ENCODE results near the gene TOE1.

The TOE1 gene

GRCh38 chr1:45326627-45327623 lies 13.0 kb upstream of the TOE1 start, which contains the start of gene HPDL:
TSS of gene HPDL (plus strand) at chr1:45326895. CDS start at chr1:45327149, 254 bp downstream.
- peak; percentile 79 for DNase-seq (ENCODE audit: low read depth)

DNA sequence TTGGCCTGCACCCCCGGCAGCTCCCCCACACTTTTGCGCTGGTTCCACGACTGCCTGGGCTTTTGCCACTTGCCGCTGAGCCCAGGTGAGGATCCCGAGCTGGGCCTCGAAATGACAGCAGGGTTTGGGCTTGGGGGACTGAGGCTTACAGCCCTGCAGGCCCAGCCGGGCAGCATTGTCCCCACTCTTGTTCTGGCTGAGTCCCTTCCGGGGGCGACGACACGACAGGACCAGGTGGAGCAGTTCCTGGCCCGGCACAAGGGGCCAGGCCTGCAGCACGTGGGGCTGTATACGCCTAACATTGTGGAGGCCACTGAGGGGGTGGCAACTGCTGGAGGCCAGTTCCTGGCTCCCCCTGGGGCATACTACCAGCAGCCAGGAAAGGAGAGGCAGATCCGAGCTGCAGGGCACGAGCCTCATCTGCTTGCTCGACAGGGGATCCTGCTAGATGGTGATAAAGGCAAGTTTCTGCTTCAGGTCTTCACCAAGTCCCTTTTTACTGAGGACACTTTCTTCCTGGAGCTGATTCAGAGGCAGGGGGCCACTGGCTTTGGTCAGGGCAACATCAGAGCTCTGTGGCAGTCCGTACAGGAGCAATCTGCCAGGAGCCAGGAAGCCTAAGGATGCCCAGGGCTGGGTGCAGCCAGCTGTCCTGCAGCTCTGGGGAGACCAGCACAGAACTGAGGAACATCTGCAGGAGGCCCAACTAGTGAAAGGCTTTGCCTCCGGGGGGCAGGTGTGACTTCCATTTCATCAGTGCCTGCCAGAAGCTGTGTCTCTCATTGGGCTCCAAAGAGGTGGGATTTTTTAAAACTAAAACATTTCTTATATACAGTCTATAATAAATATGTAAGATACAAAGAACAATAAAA lies 12.1 kb upstream of the TOE1 start:
- no peak for DNase-seq (ENCODE audit: low read depth)

GRCh38 chr1:45328680-45329079 lies 11.3 kb upstream of the TOE1 start:
- no peak for DNase-seq (ENCODE audit: low read depth)

DNA sequence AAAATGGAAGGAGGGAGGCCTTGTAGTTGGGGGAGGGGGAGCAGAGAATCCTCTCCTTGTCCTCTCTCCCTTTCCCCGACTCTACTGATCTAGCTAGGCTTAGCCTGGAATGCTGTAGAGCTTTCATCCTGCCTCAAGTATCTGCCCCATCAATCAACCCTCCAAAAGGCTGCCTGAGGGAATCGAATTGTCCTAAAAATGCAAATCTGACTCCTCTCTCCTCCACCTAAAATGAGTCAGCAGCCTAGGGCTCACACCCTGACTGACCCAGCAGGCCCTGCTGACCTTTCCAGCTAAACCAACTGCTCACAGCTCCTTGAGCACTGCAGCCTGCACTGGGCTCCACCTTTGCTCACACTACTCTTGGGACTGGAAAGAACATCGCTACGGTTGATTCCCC lies 10.5 kb upstream of the TOE1 start:
- no peak for DNase-seq (ENCODE audit: low read depth)

DNA sequence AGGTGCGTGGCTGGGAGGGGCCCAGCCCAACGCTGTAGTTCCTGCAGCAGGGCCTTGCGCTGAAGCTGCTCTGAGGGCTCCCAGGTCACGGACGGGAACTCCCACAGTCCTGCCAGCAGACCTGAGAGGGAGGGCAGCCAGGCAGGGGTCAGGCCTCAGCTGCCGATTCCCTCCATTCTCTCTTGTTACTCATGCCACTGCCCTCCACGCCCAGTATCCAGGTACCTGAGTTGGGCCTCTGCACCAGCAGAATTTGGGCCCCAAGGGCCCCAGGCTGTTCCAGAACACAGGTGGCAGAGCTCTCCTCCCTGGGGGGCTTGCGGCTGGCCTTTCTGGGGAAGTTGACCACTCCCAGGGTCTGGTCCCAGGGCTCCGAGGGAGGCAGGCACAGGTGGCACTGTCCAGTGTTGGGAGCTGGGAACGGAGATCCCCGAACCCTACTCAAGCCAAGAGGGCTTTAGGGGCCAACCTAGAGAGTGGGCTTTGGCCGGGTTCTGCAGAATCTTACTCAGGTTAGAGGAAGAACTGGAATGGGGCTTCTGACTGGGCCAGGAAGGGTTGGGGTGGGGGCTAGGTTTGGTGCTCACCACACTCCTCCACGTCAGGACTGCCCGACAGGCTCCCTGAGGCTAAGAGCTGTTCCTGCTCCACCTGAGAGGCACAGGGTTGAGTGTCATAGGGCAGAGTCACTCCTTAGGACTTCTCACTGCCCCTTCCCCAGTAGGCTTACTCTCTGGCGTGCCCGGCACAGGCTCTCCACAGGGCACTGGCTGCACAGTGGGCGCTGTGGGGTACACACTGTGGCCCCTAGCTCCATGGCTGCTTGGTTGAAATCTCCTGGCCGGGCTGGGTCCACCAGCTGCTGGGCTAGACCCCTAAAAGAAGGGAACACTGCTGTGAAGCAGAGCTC lies 8.3 kb upstream of the TOE1 start:
- DNase-seq (ENCODE audit: low read depth): no peak

DNA sequence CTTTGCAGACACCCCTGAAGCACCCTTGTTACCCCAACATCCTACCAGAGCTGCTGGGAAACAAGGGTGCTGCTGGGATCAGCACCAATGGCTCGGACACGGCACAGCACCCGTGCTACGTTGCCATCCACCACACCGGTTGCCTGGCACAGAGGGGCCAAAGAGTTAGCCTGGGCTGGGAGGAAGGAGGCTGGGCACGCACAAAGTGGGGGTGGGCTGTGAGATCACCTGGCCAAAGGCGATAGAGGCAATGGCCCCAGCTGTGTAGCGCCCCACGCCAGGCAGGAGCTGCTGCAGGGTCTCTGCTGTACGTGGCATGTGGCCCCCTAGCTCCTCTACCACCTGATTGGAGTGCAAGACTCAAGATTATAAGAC lies 7.6 kb upstream of the TOE1 start:
- no peak for DNase-seq (ENCODE audit: low read depth)

- DNase-seq (ENCODE audit: low read depth): no peak
Measured at GRCh38 chr1:45334308-45335245, 5.4 kb upstream of the TOE1 start.

DNA sequence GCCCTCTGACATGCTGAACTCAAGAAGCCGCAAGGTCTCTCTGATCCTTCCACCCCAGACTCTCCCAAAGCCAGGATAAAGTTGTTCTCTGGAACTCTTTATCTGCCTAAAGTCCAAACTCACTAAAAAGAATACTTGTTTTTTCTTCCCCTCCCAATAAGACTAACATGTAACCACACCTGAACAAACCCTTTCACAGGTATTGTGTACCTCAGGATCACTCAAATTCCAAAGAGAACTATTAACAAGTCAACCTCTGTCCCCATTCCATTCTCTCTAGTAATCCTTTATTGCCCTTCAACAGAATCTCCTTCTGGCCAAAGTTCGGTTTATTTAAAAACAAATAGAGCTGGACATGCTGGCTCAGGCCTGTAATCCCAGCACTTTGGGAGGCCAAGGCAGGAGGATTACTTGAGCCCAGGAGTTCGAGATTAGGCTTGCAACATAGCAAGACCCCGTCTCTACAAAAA lies 4.1 kb upstream of the TOE1 start:
- no peak for DNase-seq (ENCODE audit: low read depth)

DNA sequence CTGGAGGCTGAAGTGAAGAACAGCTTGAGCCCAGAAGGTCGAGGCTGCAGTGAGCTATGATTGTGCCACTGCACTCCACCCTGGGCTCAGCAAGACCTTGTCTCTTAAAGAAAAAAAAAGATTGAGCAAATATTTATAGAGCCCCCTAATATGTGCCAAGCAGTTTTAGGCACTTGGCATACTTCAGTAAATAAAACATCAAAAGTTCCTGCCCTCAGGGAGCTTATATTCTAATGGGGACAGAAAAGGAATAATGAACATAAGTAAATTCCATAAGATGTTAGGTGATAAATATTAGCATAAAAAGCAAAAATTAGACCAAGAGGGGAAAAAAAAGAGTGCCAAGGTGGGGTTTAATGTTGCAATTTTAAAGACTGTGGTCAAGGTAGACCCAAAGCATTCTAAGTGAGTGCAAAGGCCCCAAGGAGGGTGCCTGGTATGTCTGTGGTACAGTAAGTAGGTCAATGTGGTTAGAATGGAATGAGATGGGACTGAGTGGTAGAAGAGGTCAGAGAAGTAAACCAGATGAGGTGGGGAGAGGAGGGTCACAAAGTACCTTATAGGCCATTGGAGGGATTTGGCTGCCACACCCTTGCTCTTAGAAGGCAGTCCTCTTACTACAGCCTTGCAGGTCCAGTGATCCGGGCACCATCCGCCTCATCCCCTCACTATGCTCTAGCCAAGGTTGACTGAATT lies 2.2 kb upstream of the TOE1 start:
- DNase-seq (ENCODE audit: low read depth): no peak

- no peak for DNase-seq (ENCODE audit: low read depth)
Measured at GRCh38 chr1:45340816-45341466, 971 bp downstream of the TOE1 start.

DNA sequence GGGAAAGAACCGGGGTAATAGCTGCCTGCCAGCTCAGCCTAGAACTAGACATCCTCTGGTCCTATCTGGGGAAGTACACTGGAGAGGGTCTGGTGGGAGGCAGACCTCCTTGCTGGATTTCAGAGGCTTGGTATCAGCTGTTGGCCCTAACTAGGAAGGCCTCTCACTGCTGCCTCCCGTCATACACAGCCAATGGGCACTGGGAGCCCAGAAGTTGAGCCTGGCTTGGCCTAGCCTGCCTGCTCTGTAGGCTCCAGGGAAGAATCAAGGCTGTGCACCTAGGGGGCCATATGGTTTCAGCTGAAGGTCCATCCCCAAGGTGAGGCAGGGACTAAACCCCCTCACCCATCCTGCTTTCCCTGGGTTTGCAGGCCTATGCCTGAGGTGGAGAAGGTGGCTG lies 4.5 kb downstream of the TOE1 start:
- no peak for DNase-seq (ENCODE audit: low read depth)

- no peak for DNase-seq (ENCODE audit: low read depth)
Measured at GRCh38 chr1:45345014-45345413, 5.0 kb downstream of the TOE1 start.

DNA sequence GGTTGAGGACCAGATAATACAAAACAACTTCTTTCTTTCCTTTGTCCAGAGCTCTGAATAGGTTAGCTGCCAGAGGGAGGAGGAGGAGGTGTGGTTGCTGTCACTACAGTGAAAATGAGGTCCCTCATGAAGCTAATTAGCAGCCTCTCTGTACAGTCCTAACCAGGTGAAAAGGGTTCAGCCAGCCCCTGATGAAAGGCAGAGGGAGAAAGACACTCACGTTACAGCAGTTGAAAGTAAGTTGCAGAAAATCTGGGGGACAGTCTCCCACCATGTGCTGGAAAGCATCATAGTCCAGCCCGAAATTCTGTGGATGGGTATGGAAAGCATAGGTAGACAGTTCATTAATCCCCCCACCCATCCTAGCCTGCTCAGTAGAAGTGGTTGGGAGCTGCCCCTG lies 6.5 kb downstream of the TOE1 start:
- no peak for DNase-seq (ENCODE audit: low read depth)

DNA sequence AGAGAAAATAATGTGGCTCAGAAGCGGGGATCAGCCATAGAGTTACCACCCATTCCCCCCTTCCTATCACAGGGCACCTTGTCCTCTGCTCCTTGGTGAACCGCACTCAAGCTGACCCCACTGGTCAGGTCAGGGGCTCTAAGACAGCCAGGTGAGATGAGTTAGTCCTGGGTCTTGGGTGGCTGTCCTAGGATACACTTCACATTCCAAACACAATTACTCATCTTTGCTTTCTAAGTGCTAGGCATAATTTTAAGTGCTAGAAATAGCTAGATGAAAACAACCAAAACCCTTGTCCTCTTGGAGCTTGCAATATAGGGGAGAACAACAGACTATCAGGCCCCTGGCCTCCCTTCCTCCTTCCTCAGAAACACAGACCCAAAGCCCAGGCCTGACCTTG lies 8.1 kb downstream of the TOE1 start:
- no peak for DNase-seq (ENCODE audit: low read depth)

DNA sequence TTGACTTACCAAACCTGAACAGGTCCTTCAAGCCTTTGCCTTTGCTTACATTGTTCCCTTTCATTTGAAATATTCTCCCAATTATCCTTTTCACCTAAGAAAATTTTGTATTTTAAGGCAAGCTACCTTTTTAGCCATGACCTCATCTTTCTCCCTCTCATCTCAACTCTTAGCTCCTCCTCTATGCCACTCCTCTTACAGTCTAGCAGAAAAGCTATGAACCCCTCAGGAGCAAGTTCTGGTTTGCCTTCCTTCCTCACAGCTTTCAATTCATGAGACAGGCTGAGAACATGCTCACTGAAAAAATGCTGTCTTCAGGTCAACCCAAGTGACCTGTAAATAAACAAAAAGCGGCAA lies 8.6 kb downstream of the TOE1 start:
- no peak for DNase-seq (ENCODE audit: low read depth)

DNA sequence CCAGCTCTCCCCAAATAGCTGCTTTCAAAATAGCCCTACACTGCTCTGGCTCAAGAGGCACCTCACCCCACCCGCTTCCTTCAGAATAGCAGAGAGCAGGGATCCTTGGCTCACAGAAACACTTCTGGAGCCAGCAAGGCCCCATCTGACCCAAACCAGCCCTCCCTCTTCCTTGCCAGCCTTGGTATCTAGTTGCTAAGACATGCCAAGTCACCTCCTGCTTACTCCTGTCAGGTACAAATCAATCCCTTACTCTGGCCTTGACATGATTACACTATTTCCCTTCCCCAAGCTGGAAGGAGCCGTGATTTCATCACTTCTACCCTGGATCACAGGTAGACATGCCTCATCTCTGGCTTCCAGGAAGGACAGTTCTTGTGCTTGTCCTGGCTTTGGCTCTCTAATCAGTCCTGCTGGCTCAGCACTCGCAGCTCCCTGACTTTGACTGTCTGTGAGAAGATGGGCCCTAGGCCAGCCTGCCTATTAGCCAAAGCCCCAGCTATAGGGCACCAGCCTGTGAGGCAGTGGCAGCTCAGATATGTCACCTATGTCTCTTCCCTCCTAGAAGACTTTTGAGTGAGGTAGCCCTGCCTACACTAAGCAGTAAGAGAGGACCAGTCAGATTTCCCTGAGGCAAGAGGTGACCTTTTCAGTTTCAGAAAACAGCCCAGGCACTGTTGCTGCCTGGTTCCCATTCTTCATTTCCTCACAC lies 9.2 kb downstream of the TOE1 start:
- DNase-seq (ENCODE audit: low read depth): no peak

DNA sequence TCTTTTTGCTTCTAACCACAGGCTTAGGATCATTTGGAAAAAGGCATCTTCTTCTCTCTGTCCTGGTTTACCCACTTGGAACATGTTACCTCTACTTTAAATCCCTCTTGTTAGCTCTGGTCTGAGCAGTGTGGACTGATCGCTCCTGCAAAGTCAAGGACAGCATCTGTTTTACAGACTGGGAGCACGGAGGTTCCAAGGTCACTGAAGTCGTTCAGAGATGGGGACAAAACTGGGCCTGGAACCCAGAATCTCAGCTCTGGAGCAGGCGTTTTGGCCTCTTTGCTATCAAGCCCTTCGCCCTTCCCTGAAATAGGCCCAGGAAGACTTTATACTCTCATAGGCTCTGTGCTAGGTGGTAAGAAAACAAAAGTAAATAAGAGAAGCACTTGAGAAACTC lies 11.5 kb downstream of the TOE1 start:
- DNase-seq (ENCODE audit: low read depth): no peak

DNA sequence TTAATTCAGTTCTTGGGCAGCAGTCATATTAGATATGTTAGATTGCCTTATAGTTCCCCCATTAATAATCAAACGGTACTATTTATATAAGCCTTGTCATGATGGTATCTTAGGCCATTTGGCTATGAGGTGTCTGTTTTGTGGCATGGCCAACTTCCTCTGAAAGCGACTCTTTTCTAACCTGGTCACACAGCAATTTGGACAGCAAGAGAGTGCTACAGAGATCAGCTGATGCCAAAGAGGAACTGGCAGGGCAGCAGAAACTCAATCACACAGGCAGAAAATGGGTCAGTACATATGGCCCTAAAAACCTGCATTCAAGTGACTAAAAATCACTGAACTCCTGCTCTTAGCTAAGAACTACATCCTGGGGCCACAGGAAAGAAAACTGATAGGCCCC lies 13.7 kb downstream of the TOE1 start:
- no peak for DNase-seq (ENCODE audit: low read depth)

- DNase-seq (ENCODE audit: low read depth): no peak
Measured at GRCh38 chr1:45354838-45355237, 14.9 kb downstream of the TOE1 start.
